CD14-positive monocyte (primary cell): ENCODE measurements around the gene FARP2. TPM values are rescaled to one million over a fixed set of nuclear protein-coding genes. Genes with fewer than 3 reads are reported as not detected.

Experiments
- DNase-seq, 3 donors: peaks; one replicate each; pipeline ENCODE4 v3.0.0-alpha.2; 2011 to 2022
- H2AFZ ChIP-seq: 2 replicates; pipeline ENCODE4 v1.6.0; 2012; ENCODE audit warnings: mild to moderate bottlenecking, low read depth, low read length, inconsistent platforms; ENCODE audit not compliant: insufficient read depth, poor library complexity, severe bottlenecking
- H3K27ac ChIP-seq, 2 donors: 1 replicate in 1 of 2; 2 replicates in 1 of 2; pipeline ENCODE4 v1.5.1; 2012 to 2013; ENCODE audit warnings: low read length in 2 of 2, control low read depth in 1 of 2, inconsistent platforms in 1 of 2, low read depth in 1 of 2, mild to moderate bottlenecking in 1 of 2
- H3K27me3 ChIP-seq, 2 donors: one replicate each; pipeline versions ENCODE4 v1.6.0 to v1.6.1; 2011 to 2013; ENCODE audit warnings: low read length in 2 of 2; ENCODE audit not compliant: control insufficient read depth in 2 of 2, insufficient read depth in 2 of 2
- H3K36me3 ChIP-seq, 2 donors: replicated peaks in 1 of 2; 1 replicate in 1 of 2; 2 replicates in 1 of 2; pipeline versions ENCODE4 v1.5.1 to v1.6.1; 2012 to 2013; ENCODE audit warnings: low read length in 2 of 2, control low read depth in 1 of 2, inconsistent platforms in 1 of 2, mild to moderate bottlenecking in 1 of 2; ENCODE audit not compliant: insufficient read depth in 2 of 2, control insufficient read depth in 1 of 2
- H3K4me1 ChIP-seq, 2 donors: 1 replicate in 1 of 2; 2 replicates in 1 of 2; pipeline versions ENCODE4 v1.5.1 to v1.6.1; 2012 to 2013; ENCODE audit warnings: low read length in 2 of 2, control low read depth in 1 of 2, inconsistent platforms in 1 of 2, mild to moderate bottlenecking in 1 of 2, moderate library complexity in 1 of 2; ENCODE audit not compliant: insufficient read depth in 2 of 2, control insufficient read depth in 1 of 2
- H3K4me2 ChIP-seq: replicated peaks from 2 replicates; pipeline ENCODE3; 2012; ENCODE audit warnings: low read length, moderate library complexity, mild to moderate bottlenecking; ENCODE audit not compliant: poor library complexity, severe bottlenecking; ENCODE audit errors: extremely low read depth
- H3K4me3 ChIP-seq, 3 experiments: fragments of 200-600 bp in 1 of 3; sonication (generic) in 1 of 3; replicated peaks in 1 of 3; 1 replicate in 2 of 3; 2 replicates in 1 of 3; pipeline ENCODE4 v1.5.1; 2011 to 2013; ENCODE audit warnings: low read length in 3 of 3, mild to moderate bottlenecking in 3 of 3, control low read depth in 2 of 3, low read depth in 2 of 3, inconsistent platforms in 1 of 3, moderate library complexity in 1 of 3
- H3K79me2 ChIP-seq: 2 replicates; pipeline ENCODE4 v1.6.0; 2012; ENCODE audit warnings: mild to moderate bottlenecking, control low read depth, inconsistent platforms, low read length, moderate library complexity; ENCODE audit not compliant: insufficient read depth
- H3K9ac ChIP-seq: 2 replicates; pipeline ENCODE4 v1.6.0; 2017; ENCODE audit warnings: low read length, mild to moderate bottlenecking; ENCODE audit not compliant: insufficient read depth, poor library complexity, severe bottlenecking
- H3K9me3 ChIP-seq, 2 donors: replicated peaks in 1 of 2; 1 replicate in 1 of 2; 2 replicates in 1 of 2; pipeline versions ENCODE4 v1.5.1 to v1.6.1; 2012 to 2013; ENCODE audit warnings: low read length in 2 of 2, control low read depth in 1 of 2; ENCODE audit not compliant: control insufficient read depth in 1 of 2, insufficient read depth in 1 of 2
- H4K20me1 ChIP-seq: 2 replicates; pipeline ENCODE4 v1.6.0; 2012; ENCODE audit warnings: mild to moderate bottlenecking, low read length, control low read depth, moderate library complexity; ENCODE audit not compliant: insufficient read depth
- H3K27ac Mint-ChIP-seq, 7 donors: one replicate each; pipeline ENCODE4 v1.8.0; 2020; ENCODE audit warnings: mild to moderate bottlenecking in 7 of 7, mixed read lengths in 7 of 7, moderate library complexity in 6 of 7, inconsistent platforms in 2 of 7
- H3K27me3 Mint-ChIP-seq, 3 donors: one replicate each; pipeline ENCODE4 v1.8.0; 2021 to 2022; ENCODE audit warnings: low read depth in 3 of 3, mild to moderate bottlenecking in 3 of 3, mixed read lengths in 3 of 3, moderate library complexity in 3 of 3, inconsistent platforms in 1 of 3
- H3K36me3 Mint-ChIP-seq, 2 donors: one replicate each; pipeline ENCODE4 v1.8.0; 2020; ENCODE audit warnings: mixed read lengths in 2 of 2, inconsistent platforms in 1 of 2, mild to moderate bottlenecking in 1 of 2
- H3K4me1 Mint-ChIP-seq: one replicate; pipeline ENCODE4 v1.8.0; 2020; ENCODE audit warnings: mild to moderate bottlenecking, mixed read lengths
- H3K4me3 Mint-ChIP-seq, 2 donors: one replicate each; pipeline ENCODE4 v1.8.0; 2020; ENCODE audit warnings: mild to moderate bottlenecking in 2 of 2, mixed read lengths in 2 of 2, moderate library complexity in 1 of 2
- H3K9me3 Mint-ChIP-seq, 7 donors: one replicate each; pipeline ENCODE4 v1.8.0; 2020 to 2022; ENCODE audit warnings: mixed read lengths in 7 of 7, mild to moderate bottlenecking in 6 of 7, moderate library complexity in 6 of 7, inconsistent platforms in 2 of 7
- CTCF ChIP-seq: fragments of 200-600 bp; IDR thresholded peaks from one replicate; pipeline ENCODE4 v1.8.0; 2022; ENCODE audit warnings: antibody characterized with exemption, mild to moderate bottlenecking
- WGBS: methylation state at CpG from one replicate; pipeline ENCODE4 v1.1.5; 2013; ENCODE audit warnings: missing lambda C conversion rate; ENCODE audit not compliant: insufficient coverage; 5-methylcytosine and 5-hydroxymethylcytosine counted together
- intact Hi-C, 2 donors: fragments of 100-400 bp; cut with micrococcal nuclease; formaldehyde crosslinking; loops; one replicate each; pipeline versions ENCODE4 v1.15.0 to v1.15.1; 2023
- polyA plus RNA-seq, 3 donors: library from polyadenylated mRNA; depleted of rRNA in 1 of 3; unstranded in 2 of 3; stranded (reverse) in 1 of 3; fragments of 300-500 nt in 2 of 3; fragments of >200 nt in 1 of 3; fragmentation: Illumina TruSeq in 2 of 3; gene quantifications; 1 replicate in 2 of 3; 2 replicates in 1 of 3; pipeline ENCODE4 v1.2.3, GENCODE V29; 2012 to 2021

Gene FARP2
- polyA plus RNA-seq, 3 donors, result 6.7 to 8.5 (median 7.3) TPM

- H3K27me3 ChIP-seq, result peaks cover 0 to 3% of the 10 kb centered on the region in 2 donors
- Mint-ChIP-seq H3K4me3 (no peak overlapping the region), H3K4me1 (no peaks in the 10 kb centered on the region), H3K27me3 (peaks cover 11 to 54% (median 12%) of the 10 kb centered on the region in 3 donors), H3K27ac (no peak overlapping the region), H3K9me3 (no peaks in the 10 kb centered on the region), H3K36me3 (no peaks in the 10 kb centered on the region)
- TF ChIP-seq CTCF, result no peak
- H3K79me2 ChIP-seq, result no peaks in the 10 kb centered on the region
- no peaks in the 10 kb centered on the region for H4K20me1 ChIP-seq
- no peak overlapping the region for H2AFZ ChIP-seq
- no peak overlapping the region for H3K4me3 ChIP-seq
- intact Hi-C loops, result no loop called here
- no peaks in the 10 kb centered on the region for H3K36me3 ChIP-seq
- H3K9me3 ChIP-seq, result no peaks in the 10 kb centered on the region
- WGBS, result 100% methylated on average over 5 of the region's 9 CpGs
- no peak overlapping the region for H3K27ac ChIP-seq
- DNase-seq, result no peak
- H3K4me1 ChIP-seq, result no peaks in the 10 kb centered on the region
- H3K4me2 ChIP-seq, result no peak overlapping the region
- H3K9ac ChIP-seq, result no peak overlapping the region
These were observed 127.2 kb downstream of the FARP2 start for GRCh38 chr2:241483305-241483704.

- no peak for DNase-seq
- Mint-ChIP-seq H3K4me3 (no peak overlapping the region), H3K27me3 (peaks cover 11 to 44% (median 12%) of the 10 kb centered on the region in 3 donors), H3K9me3 (no peaks in the 10 kb centered on the region), H3K27ac (no peak overlapping the region), H3K36me3 (no peaks in the 10 kb centered on the region), H3K4me1 (no peaks in the 10 kb centered on the region)
- Histone ChIP-seq H3K27ac (no peak overlapping the region), H3K4me2 (no peak overlapping the region), H3K27me3 (peaks cover 0 to 3% of the 10 kb centered on the region in 2 donors), H3K36me3 (no peaks in the 10 kb centered on the region), H2AFZ (no peak overlapping the region), H3K79me2 (no peaks in the 10 kb centered on the region), H4K20me1 (no peaks in the 10 kb centered on the region), H3K4me1 (no peaks in the 10 kb centered on the region), H3K4me3 (no peak overlapping the region), H3K9ac (no peak overlapping the region), H3K9me3 (no peaks in the 10 kb centered on the region)
- intact Hi-C loops, result no loop called here
- WGBS, result 80% methylated on average over 1 of the region's 1 CpG
- no peak for TF ChIP-seq CTCF
These were observed 129.3 kb downstream of the FARP2 start for GRCh38 chr2:241485172-241485911.
